D721Med (cell line): ENCODE data around the gene ASIC1.

Experiments used
- DNase-seq: peaks from one replicate; pipeline ENCODE4 v3.0.0; 2011; ENCODE audit warnings: low spot score; ENCODE audit not compliant: insufficient read length
- FAIRE-seq: peaks from 2 replicates; lab custom pipeline; 2011; peaks lifted over from hg19 to GRCh38; lab: Jason Lieb, UNC
- CTCF ChIP-seq: IDR thresholded peaks from 2 replicates; pipeline ENCODE4 v1.5.1; 2012; ENCODE audit warnings: mild to moderate bottlenecking, control low read depth; ENCODE audit not compliant: insufficient read depth; ENCODE audit errors: missing control alignments

Gene ASIC1

GRCh38 chr12:50061171-50061570, 3.8 kb downstream of the ASIC1 start:
- no peak for FAIRE-seq
- no peak for DNase-seq

GRCh38 chr12:50061946-50062686, 4.7 kb downstream of the ASIC1 start:
- FAIRE-seq, result no peak
- no peak for TF ChIP-seq CTCF
- DNase-seq, result no peak

More at GRCh38 chr12:50061171-50061570, 3.8 kb downstream of the ASIC1 start:
- TF ChIP-seq CTCF, result no peak

- FAIRE-seq, result no peak
- no peak for DNase-seq
- TF ChIP-seq CTCF, result no peak
These were observed 5.5 kb downstream of the ASIC1 start for GRCh38 chr12:50062728-50063460.

- TF ChIP-seq CTCF, result no peak
- FAIRE-seq (no peak), DNase-seq (no peak)
These were observed 8.4 kb downstream of the ASIC1 start for GRCh38 chr12:50065726-50066310.

- FAIRE-seq, result no peak
- no peak for DNase-seq
These were observed 9.0 kb downstream of the ASIC1 start for GRCh38 chr12:50066402-50066801.

GRCh38 chr12:50069069-50069468, 11.7 kb downstream of the ASIC1 start:
- FAIRE-seq (no peak), DNase-seq (no peak)
- no peak for TF ChIP-seq CTCF

More at GRCh38 chr12:50066402-50066801, 9.0 kb downstream of the ASIC1 start:
- TF ChIP-seq CTCF, result no peak

GRCh38 chr12:50069539-50069938, 12.1 kb downstream of the ASIC1 start:
- FAIRE-seq, result no peak
- no peak for TF ChIP-seq CTCF
- DNase-seq, result no peak
